HG03039 (cell line): Measurements from ENCODE around the gene RFX5.
"Not testable (repeated sequence)": the region's sequence is repeated elsewhere in the genome, so short reads cannot be mapped to it uniquely, and the experiment has no call there.

Source experiments
- ATAC-seq: cut with Tn5 transposase; IDR thresholded peaks from one replicate; pipeline ENCODE4 v1.9.1; 2021; ENCODE audit warnings: mild to moderate bottlenecking, moderate library complexity; ENCODE audit not compliant: unreplicated experiment

Gene RFX5

DNA sequence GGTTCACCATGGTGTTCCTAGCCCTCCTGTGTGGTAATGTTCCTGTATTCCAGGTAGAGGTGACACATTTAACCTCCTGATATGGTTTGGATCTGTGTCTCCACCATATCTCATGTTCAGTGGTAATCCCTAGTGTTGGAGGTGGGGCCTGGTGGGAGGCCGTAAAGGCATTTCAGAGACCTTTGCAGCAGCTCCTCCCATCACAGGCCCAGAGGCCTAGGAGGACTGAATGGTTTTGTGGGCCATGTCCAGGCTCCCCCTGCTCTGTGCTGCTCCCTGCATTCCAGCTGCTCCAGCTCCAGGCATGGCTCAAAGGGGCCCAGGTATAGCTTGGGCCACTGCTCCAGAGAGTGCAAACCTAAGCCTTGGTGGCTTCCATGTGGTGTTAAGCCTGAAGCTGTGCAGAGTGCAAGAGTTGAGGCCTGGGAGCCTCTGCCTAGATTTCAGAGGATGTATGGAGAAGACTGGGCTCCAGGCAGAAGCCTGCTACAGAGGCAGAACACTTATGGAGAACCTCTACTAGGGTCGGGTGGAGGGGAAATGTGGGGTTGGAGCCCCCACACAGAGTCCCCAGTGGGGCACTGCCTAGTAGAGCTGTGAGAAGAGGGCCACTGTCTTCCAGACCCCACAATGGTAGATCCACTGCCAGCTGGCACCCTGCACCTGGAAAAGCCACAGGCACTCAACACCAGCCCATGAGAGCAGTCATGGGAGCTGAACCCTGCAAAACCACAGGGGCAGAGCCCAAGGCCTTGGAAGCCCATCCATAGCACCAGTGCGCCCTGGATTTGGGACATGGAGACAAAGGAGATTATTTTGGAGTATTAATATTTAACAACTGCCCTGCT lies 15.5 kb upstream of the RFX5 start:
- ATAC-seq, result no peak

DNA sequence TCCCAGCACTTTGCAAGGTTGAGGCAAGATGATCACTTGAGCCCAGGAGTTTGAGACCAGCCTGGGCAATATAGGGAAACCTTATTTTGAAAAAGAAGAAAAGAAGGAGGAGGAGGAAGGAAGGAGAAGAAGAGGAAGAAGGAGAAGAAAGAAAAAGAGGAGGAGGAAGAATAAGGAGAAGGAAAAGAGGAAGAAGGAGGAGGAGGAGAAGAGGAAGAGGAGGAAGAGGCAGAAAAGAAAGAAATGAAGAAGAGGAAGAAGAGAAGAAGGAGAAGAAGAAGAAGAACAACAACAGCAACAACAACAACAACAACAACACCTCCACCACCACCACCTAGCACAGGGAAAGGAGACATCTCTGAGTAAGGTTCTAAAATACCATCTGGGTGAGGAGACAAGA lies 14.8 kb upstream of the RFX5 start:
- no peak for ATAC-seq

DNA sequence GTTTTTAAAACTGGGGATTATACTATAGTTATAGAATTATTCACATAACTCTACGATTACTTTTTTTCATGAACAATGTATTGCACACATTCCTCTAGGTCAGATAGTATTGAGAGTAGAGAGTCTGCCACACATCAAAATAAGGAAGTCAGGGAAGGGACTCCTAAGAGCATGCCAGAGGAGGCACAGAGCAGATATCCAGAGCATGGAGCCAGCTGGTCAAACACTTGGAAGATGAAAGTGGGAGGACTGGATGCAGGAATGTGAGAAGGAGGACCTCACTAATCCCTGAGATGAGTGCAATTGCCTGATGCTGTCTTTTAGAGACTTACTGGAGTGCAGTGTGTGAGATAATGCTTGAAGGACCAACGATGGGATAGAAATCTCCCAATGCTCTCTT lies 9.6 kb upstream of the RFX5 start:
- no peak for ATAC-seq

DNA sequence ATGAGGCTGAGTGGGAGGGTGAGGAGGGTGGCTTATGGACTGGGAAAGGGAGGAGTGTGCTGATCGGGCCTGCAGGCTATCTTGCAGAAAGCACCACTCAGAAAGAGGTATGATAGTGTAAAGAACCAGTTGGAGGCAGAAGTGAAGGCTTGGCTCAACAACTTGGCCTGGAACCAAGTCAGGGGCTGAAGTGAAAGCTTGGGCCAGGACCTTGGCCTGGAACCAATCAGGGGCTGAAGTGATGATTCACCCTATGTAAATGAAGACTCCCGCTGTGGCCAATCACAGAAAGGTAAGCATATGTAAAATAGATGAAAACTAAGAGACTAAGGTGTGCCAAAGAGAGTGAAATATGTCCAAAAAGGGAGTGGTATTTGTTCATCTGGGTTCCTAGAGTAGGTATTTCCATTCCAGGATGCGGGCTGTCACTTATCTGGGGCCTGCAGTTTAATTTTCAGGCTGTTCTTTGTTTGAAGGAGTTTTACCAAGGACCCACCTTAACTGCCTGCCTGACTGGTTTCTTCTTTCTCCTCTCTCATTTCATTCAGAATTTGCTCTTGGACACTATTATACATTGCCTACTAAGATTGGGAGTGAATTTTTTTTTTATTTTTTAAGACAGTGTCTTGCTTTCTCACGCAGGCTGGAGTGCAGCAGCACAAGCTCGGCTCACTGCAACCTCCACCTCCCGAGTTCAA lies 5.1 kb upstream of the RFX5 start:
- no peak for ATAC-seq

DNA sequence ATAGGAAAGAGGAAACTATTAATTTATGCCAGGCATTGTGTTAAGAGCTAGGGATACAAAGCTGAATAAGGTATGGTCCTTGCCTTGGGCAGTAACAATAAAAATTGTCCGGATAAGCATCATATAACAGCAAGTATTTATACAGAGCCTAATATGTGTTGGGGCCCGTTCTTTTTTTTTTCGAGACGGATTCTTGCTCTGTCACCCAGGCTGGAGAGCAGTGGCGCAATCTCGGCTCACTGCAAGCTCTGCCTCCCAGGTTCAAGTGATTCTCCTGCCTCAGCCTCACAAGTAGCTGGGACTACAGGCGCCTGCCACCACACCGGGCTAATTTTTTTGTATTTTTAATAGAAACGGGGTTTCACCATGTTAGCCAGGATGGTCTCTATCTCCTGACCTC lies 3.3 kb upstream of the RFX5 start:
- ATAC-seq, result not testable (repeated sequence)

DNA sequence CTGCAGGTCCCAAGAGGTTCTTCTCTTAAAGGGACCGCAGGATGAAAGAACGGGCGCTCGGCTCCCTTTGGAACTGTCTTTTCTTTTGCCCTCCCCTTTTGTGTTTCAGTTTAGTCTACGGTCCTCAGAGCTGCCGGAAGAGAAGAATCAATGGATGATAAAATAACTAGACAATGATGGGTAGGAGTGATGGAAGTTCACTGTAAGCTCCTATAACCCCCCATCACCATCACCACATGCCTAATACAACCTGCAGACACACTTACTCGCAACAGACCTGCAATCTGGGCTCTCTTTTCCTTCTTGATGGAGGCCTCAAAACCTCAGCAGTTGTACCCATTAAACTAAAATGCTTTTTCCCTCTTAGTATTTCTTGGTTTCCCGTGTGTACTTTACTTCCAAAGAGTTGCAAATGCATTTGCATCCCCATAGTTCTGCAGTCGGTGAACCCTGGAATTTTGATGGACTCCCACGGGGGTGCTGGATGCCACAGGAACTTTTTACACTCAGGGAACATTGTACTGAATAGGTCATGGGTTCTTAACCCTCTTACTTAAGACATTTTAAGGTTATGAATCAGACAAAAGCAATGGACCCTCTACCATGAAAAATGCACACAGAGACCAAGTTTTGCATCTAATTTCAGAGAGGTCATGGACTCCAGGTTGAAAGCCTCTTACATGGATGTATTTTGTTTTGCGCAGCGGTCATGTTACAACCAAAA lies 633 bp upstream of the RFX5 start:
- ATAC-seq, result no peak

DNA sequence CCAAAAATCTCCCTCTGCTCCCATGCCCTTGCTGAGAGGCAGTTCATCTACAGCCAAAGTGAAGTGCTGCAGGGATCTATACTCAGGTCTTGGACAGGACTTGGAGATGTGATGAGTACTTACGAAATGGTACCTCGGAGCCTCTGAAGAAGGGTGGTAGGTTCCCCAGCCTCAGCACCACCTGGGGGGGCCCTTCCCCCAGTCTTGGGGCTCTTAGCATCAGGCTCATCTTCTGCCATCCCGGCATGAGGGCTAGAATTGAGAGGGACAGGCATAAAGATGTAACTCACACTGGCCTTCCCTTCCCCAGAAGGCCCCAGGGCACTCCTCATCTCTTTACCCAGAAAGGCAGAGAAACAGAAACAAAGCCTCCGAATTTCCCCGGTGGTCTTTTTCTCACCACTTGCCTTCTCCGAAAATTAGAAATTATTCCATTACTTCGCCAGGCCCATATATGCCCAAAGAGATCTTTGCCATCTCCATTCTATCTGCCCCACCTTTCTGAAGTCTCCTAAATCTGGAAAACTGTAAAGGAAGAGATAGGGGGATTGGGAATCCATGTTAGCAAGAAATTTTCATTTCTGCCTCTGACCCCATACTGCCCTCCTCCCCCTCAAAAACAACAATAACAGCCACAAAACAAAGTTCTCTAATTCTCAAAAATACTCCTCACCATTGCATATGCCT lies 827 bp downstream of the RFX5 start:
- ATAC-seq, result no peak

DNA sequence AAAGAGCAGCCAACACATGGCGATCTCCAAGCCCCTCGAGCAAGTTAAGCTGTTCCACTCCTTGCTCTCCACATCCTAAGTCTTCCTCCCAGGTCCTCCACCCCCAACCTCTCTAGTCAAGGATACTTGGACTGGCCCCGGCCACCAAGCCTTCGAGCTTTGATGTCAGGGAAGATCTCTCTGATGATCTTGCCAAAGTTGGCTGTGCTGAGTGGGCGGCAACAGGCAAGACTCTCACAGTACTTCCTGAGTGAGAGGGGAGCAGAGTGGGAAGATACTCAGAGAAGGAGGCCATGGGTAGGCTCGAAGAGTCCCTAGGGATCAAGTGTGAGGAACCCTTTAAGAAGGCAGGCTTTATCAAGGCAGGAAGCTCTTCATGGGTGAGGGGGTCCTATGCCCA lies 2.8 kb downstream of the RFX5 start:
- no peak for ATAC-seq

DNA sequence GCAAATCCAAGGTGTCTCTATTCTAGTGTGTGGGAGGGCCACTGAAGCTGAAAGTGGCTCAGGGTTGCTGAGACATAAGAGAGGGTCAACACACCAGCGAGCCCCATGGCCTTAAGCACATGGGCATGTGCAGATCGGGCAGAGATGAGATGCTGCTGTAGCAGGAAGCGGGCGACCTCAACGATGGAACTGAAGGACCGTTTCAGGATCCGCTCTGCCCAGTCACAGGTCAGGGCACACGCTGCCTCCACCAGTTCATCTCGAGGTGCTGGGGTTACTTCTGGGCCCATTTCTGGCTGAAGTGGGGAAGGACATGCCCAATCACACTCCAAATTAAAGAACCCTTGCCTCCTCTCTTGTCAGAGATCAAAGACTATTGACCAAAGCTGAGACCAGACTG lies 3.5 kb downstream of the RFX5 start:
- no peak for ATAC-seq

DNA sequence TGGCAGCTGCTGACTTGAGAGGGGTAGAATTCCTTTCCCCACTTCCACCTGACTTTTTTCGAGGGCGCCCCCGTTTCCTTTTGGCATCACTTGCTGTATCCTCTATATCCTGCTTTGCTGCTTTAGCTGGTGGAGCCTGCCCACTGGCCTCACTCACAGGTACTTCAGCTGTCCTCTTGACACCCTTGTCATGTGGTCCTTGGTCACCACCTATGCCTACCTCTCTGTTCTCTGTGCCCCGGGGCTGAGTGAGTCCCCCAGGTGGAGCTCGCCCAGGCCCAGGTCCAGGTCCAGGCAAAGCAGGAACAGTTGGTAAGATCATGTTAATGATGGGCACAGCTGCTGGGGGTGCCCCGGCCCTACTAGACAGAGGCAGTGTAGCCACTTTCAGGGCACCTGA lies 4.5 kb downstream of the RFX5 start:
- no peak for ATAC-seq

DNA sequence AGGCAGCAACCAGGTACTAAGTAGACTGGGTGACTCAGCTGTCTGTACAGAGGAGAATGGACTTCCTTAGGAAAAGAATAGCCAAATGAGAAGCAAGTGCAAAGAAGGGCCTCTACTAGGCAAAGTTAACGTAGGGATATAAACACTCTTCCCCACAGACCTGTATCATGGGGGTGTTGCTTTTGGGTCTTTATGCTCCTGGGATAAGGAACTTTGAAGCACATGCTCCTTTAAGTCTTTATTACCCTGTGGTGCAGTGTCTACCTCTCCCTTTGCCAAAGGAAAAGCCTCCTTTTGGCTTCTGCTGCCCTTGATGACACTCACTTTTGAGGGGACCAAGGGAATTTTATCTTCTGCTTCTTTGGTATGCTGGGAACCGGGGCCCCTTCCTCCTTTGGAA lies 5.0 kb downstream of the RFX5 start:
- no peak for ATAC-seq

DNA sequence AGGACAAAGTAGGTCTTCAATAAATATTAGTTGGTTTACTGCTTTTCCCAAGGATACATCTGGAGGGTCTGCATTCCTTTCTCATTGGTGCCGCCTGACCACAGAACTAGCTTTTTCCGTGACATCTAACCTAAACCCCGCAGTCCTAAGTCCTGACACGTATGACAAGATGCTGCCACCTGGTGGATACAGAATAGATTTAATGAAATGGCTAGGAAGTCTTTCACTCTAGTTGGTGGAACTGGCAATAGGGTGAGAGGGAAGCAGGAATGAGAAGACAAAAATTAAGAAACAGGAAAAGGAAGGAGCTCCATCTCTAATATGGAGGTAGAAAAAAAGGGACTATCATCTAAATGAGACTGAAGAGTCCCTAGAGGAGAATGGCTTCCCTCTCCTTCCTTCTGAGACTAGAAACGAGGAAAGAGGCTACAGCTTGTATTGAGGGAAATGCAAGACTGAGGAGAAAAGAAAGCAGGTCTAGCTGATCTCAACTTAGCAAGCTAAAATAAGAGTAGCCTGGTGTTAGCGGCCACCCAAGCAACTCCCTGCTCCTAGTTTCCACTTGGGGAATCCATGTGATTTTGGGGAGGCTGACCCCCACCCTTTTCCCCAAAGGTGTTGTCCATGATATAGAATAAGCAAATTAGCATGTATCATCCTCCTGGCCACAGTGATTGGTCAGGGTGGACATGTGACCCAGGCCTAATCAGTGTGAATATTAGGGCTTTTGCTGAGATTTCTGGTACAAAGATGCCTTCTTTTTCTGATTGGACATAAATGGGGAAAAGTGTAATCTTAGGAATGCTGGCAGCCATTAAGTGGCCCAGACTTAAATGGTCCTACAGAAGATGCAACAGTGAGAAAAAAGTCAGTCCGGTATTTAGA lies 5.9 kb downstream of the RFX5 start:
- ATAC-seq, result no peak

DNA sequence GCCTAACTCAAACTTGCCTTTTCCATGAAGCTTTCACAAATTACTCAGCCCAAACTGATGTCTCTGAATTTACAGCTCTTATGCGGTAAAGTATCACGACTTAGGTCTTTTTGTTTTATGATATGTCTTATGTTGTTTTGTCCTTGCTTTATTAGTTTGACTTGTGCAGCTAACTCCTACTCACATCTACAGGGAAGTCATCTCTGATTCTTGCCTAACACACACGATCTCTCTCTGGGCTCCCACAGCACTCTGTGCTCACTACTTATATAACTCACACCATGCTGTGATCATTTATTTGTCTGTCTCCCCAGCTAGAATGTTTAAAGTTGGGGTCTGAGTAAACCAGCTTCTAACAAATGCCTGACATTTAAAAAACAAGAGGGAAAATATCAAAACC lies 10.5 kb downstream of the RFX5 start:
- ATAC-seq, result no peak

DNA sequence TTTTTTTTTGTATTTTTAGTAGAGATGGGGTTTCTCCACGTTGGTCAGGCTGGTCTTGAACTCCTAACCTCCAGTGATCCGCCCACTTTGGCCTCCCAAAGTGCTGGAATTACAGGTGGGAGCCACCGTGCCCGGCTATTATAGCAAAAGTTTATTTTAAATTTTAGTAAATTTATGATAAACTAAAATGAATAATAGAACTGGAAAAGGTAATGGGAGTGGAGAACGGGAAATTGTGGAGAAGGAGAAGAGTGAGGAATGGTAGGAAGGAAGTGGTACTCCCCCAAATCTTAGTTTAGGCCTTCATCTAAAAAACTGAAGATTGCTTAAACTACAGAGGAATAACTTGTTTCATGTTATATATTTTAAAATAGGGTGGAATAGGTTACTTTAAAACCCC lies 12.2 kb downstream of the RFX5 start:
- ATAC-seq, result no peak

DNA sequence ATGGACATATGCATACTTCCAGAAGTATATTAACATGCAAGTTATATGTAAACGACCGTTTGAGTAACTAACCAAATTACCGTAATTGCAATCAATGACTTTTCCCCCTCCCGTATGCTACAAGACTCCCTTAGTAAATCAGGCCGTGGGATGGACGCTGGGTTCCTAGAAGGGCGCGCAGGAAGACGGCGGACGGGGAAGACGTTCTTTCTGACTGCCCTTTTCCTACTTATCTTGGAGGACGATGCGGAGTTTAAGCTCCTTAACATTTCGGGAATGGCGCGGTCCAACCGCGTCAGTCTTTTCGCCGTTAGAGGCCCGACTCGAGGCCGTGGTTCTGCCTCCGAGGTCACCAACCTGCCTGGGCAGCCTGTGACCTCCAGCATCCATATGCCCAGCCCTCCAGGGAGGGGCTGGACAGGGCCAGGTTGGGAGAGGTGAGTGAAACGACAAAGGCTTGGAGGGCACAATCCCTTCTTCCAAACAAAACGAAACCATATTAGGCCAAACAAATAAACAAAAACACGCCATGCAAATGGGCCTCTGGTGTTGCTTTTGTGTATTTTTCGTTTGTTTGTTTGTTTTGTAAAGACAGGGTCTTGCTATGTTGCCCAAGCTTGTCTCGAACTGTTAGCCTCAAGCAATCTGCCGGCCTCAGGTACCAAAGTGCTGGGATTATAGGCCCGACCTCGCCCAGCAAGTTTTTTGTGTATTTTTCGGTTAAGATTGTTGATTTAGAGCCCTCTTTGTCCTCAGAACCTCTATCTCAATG lies 19.0 kb downstream of the RFX5 start:
- ATAC-seq, result no peak

DNA sequence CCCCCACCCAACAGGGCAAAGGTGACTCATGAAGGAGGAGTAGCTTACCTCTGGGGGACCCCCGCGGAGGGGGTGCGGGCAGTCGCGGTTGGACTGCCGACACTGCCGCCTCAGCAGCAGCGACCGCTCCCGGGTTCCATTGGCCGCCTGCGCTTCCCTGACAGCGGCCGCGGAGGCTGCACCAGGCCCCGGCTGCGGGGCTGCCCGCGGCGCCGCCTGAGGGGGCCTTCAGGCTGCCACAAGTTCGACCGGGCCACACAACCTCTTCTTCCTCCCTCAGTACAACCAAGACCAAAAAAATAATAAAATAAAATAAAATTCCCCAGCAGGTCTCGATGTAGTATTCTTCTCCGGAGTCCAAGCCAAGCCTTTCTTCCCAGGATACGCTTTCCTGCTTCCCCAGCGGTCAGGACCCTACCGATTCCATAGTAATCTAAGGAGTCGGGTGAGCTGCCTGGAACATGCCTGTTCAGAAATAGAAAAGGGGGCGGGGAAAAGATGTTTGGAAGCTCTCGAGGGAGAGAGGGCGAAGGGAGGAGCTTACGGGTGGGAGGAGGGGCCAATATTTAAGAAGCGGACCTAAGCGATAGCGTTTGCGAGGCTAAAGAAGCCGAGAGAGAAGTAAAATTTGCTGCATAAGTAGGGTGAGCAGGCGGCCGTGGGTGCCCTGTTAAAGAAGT lies 19.7 kb downstream of the RFX5 start, which contains the start of gene PI4KB:
PI4KB (minus strand) TSS at position 194 of the 680 bp plus-strand sequence. CDS start 10,935 bp downstream, outside the sequence.
- peak; percentile 57 for ATAC-seq

DNA sequence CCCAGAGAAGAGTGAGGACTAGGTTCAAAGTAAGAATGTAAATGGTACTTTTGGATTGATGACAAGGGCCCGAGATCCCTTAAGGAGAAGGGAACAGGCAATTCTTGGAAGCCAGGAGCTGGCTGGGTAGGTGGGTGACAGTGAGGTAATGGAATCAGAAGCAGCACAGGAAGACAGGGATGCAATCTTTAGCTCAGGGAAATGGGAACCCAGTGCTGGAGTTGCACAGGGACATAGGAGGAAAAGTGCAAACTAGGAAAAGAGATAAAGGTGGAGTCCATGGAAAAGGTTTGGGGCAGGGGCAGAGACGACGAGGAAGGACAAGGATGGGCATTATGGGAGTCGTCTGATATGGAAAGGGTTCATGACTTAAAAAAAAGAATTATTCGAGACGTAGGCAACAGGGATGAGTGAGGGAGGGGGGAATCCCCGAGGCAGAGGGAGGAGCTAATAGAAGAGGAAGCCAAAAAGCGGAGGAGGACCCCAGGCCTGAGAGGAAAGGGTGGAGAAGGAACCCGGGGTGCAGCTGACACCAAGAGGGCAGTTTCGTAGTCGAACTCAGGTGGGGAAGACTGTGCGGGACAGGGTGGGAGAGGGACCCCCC lies 20.3 kb downstream of the RFX5 start:
- peak; percentile 36 for ATAC-seq

DNA sequence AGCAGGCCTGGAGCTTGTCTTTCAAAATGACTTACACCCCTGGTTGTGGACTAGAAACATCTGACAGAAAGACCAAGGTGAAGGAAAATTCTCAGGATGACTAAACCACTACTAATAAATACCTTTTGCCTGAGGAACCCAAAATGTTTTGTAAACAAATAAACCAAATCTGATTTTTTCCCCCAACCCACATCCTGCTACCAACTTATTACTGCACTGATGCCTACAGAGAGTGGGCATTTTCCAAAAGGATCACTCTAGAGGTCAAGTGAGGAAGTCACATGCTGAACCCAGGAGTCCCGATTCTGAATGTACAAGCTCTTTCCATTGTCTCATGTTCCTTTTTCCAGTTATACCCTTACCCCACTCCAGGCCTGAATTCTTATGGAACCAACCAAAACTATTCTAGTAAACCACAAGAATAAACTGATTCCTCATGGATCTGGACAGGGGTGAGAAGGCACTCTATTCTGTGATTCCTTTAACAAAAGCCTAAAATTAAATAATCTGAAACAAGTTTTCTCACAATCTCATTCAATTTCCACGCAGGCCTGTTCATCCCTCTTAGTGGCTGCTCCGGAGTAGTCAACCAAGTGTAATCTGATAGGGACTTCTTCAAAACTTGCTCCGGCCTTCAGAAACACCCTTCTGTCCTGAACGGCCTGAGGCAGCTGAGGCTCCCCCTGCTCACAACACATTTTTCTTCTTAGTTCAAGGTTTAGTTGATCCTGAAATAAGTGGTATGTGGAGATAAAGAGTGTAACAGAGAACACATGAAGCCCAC lies 21.2 kb downstream of the RFX5 start:
- no peak for ATAC-seq
